Hematopoietic multipotent progenitor cell treated with erythropoietin and hydrocortisone succinate and interleukin-3 and kit ligand, for 15 days (in vitro differentiated cells): ENCODE data around the gene VPS13C.
"Not testable (repeated sequence)": the region's sequence is repeated elsewhere in the genome, so short reads cannot be mapped to it uniquely, and the experiment has no call there.

Source experiments
- DNase-seq: peaks from one replicate; pipeline ENCODE4 v3.0.0-alpha.2; 2015; ENCODE audit warnings: low spot score

VPS13C gene

GRCh38 chr15:62075595-62076277 lies 15.5 kb upstream of the VPS13C start:
- no peak for DNase-seq

DNA sequence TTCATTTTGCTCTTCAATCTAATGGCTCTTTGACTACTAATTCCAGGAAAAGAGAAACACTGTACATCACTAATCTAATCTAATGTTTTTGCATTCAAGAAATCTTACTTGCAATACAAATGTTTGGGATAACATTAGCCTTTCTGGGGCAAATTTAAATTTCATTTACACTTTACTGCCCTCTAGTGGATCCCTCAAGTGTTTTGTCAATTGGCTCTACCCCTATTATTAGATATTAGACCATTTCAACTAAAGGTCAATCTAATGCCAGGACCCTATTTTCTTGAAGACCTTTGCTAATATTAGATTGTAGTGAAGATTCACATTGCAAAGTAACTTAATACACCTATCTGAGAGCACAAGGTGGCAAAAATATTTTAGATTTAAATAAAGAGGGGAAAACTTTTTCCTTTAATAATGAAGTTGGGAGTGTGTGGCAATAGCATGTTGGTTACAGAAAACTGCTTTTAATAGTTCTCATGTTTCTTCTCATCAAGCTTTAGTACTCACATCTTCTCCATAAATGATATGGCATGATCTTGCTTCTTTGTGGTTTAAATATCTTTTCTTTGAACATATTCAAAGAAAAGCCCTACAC lies 11.6 kb upstream of the VPS13C start:
- DNase-seq = peak; percentile 65

GRCh38 chr15:62069551-62069950 lies 9.3 kb upstream of the VPS13C start:
- no peak for DNase-seq

GRCh38 chr15:62068810-62069167 lies 8.5 kb upstream of the VPS13C start:
- DNase-seq = no peak

DNA sequence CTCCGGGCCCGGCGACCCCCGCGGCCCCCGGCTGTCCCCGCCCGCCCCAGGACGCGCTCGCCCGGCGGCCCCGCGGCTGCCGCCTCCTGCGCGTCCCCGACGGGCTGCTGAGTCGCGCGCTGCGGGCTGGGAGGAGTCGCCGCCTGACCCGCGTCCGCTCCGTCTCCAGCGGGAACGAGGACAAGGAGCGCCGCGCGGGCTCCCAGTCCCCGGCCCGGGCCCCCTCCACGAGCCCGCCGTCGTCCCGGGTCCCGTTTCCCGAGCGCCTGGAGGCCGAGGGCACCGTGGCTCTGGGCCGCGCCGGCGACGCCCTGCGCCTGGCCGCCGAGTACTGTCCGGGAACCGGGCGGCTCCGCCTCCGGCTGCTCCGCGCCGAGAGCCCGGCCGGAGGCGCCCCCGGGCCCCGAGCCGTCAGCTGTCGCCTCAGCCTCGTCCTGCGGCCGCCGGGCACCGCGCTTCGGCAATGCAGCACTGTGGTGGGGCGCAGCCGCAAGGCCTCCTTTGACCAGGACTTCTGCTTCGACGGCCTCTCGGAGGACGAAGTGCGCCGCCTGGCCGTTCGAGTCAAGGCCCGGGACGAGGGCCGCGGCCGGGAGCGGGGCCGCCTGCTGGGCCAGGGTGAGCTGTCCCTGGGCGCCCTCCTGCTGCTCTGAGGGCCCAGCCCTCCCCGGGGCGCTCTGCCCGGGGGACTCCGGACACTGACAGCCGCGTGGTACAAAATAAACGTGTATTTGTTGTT lies 8.0 kb upstream of the VPS13C start:
- no peak for DNase-seq

GRCh38 chr15:62067448-62068044 lies 7.3 kb upstream of the VPS13C start:
- no peak for DNase-seq

- no peak for DNase-seq
These were observed 6.6 kb upstream of the VPS13C start, which contains the start of gene C2CD4A for GRCh38 chr15:62066663-62067447. C2CD4A (plus strand) TSS chr15:62066977; CDS start chr15:62067614, 637 bp downstream.

GRCh38 chr15:62063825-62064635 lies 3.8 kb upstream of the VPS13C start:
- no peak for DNase-seq

DNA sequence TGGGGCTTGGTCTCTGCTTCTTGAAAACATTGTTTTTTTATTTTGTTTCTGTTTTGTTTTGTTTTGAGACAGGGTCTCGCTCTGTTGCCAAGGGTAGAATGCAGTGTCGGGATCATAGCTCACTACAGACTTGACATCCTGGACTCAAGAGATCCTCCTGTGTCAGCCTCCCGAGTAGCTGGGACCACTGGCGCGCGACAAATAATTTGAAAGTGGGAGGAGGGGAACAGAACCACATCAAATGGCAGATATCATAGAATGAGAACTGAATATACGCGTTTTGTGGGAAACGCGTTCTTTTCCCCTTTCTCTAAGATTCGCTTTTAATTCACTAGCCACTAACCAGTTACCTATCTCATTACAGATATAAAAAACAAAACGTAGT lies 641 bp upstream of the VPS13C start:
- no peak for DNase-seq

DNA sequence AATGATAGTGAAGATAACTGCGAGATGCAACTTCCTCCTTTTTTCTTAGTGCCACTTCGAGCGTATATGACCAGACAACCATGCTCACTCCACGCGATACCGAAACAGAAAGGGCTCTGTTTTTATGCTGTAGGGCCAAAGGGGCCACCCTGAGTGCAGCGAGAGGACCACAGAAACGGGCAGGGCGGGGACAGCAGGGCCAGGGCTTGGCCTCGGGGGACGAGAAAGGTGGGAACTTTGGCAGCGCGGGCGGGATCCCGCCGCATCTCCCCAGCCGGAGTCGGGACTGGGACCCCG lies 483 bp downstream of the VPS13C start:
- peak; percentile 43 for DNase-seq

DNA sequence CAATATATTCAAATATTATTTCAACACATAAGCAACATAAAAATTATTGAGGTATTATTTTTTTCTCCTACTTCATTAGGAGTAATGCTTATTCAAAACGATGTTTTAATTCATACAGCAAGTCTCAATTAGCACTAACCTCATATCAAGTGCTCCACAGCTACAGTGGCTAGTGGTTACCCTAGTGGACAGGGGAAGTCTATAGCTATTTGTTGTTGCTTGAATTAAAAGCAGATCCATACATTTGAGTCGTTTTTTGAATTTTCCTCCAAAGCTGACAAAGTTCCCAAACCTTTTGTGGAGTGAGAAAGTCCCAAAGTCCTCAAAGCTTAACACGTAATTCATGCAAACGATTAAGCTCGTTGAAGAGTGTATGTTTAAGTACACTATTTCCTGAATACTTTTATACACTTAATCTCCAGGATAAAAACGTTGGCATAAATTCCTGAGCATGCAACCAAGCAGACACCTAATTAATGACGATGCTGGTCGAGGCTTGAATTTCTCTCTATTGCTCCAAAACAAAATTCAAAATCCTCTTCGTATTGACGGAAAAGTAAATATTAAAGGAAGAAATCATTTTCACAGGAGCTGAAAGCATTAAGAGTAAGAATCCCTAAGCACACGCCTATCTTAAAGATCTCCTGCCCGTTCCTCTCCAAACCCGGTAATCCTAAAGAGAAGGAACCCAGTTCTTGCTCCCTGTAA lies 985 bp downstream of the VPS13C start:
- DNase-seq = peak; percentile 18

GRCh38 chr15:62058327-62059028 lies 1.8 kb downstream of the VPS13C start:
- no peak for DNase-seq

GRCh38 chr15:62057341-62057980 lies 2.8 kb downstream of the VPS13C start:
- no peak for DNase-seq

DNA sequence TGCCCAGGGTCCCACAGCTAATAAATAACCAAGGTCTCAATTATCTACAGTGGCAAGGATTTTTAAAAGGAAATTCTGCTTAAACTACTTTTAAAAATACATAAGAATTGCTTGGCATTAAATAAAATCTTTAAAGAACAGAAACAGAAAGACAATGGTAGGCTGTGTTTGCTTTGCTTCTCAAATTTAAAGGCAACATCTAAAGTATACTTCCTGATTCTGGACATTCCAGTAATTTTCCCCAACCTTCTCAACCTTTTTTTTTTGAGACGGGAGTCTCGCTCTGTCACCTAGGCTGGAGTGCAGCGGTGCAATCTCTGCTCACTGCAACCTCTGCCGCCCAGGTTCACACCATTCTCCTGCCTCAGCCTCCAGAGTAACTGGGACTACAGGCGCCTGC lies 5.3 kb downstream of the VPS13C start:
- DNase-seq = no peak

GRCh38 chr15:62053439-62054085 lies 6.7 kb downstream of the VPS13C start:
- DNase-seq = no peak

GRCh38 chr15:62052713-62053112 lies 7.5 kb downstream of the VPS13C start:
- DNase-seq = no peak

DNA sequence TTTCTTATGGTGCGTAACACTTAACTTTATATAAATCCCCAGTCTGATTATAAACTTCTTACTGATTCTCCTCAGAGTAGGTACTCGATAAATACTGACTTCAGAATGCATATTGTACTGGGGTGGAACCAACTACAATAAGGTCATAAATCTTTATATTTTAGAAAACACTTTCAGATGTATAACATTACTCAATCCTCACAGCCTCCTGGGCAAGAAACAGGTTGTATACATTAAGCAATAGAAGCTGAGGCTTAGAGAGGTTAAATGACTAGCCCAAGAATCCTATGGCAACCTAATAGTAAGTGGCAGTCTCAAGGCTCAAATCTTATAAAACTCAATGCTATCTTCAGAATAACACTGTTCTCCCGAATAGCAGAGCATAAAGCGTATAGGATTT lies 9.1 kb downstream of the VPS13C start:
- no peak for DNase-seq

DNA sequence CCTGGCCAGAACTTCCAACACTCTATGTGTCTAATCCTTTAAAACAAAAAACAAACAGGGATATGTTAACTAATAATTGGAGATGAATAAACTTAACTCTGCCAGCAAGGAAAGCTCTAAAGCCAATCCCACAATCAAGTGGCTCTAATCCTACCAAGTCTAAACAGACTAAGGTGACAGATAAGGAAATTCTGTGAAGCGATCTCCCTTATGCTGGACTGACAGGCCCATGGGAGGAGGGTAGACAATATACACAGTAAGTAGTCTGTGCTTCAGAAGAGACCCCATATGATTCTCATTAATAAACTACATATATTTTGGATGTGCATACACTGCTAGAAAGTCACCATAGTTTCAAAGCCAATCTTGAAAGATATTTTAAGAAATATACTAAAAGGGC lies 10.1 kb downstream of the VPS13C start:
- no peak for DNase-seq

GRCh38 chr15:62048254-62048653 lies 12.0 kb downstream of the VPS13C start:
- DNase-seq = not testable (repeated sequence)
